Epidermal melanocyte (primary cell): ENCODE data around the gene ZNF432.
"Not testable (repeated sequence)": the region's sequence is repeated elsewhere in the genome, so short reads cannot be mapped to it uniquely, and the experiment has no call there.

ENCODE experiments used
- DNase-seq: peaks from one replicate; pipeline ENCODE4 v3.0.0; 2011; ENCODE audit warnings: low spot score; ENCODE audit not compliant: insufficient read length

Gene ZNF432

DNA sequence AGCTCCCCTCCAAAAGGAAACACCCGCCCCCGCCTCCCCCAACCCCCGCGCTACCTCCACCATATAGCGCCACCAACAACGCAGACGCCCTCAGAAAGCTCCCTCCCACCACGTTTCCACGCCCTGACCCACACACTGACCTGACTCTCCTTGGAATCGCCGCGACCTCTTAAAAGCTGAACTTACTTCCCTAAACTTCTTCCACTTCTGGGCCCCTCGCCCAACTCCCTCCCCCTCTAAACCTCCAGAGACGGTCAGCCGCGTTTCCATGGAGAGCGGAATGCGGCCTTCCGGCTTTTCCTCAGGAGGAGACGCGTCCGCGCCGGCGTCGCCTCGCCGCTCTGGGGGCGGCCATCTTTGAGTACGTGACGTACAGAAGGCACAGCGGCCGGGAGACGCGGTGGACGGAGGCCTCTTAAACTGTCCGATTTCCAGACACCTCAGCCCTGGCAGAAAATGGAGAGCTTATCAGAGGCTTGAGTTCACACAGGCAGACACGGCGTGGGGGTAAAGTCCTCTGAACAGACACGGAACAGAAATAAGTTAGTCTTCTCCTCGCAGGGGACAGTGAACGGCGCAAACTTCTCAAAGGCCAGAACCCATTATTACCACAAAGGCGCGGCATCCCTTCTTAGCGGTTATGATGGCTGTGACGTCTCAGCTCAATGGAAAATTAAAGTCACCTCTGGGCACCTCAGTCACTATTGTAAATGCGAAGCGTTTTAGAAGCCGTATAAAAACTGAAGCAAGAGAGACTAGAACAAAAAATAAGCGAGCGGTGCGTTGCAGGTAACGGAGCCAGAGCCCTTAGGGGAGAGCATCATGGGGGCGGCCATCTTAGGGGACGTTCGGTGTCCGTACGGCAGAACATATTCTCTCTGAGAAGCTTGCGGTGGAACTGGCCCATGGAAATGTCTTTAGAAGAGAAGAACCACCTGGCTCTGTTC lies at the start of gene ZNF432:
ZNF432 (minus strand) TSS at position 284 of the 947 bp plus-strand sequence. CDS start 1,970 bp downstream, outside the sequence.
- DNase-seq: peak; percentile 79

DNA sequence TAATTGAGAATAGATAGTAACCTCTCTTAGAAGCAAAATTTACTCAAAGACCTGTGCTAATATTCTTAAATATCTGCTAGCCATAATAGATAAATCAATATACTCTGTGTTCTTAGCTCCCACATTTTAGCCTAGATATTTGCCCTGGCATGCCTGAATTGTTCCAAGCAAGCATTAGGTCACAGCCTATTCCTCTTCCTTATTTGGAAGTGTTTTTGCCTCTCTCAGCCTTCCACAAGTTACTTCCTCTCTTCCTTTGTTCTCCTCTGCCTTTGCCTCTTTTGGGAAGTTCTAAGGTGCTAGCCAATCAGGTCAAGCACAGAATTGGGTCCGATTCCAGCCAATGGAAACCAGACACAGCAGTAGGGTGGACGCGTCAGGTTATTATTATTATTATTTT lies 47.8 kb upstream of the ZNF432 start:
- not testable (repeated sequence) for DNase-seq

DNA sequence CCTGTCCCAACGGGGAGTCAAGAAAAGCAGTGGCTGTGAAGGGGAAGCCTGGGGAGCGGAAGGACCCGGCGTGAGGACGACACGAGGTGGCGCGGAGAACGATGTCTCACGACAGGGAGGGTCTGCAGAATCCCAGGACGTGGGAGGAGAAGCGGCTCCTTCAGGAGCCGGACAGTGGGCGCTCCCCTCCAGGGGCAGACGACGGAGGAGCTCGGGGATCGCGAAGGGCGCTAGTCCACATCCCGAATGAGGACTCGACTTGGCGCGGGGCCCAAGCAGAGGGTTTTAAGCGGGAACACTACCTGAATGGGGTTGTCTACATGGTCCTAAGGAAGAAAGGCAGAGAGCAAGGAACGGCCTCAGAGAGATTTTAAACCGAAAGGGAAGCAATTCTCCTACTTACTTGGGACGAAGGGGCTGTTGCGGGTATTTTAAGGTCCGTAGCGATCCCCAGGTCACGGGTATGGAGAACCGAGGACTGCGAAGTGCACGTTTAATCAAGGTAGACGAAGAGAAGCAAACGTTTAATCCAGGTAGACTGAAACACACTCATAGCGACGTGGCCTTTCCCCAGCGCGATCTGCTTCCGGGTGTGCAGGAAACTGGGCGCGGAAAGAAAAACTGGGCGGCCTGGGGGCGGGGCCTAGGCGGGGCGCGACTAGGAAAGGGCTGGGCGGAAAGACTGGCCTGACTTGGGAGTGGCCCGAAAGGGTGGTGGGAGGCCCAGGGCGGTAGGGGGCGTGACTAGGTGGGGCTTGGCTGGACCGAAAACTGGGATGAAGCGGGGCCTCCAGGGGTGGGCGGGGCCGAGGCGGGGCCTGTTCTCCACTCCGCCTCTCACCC lies 46.8 kb upstream of the ZNF432 start, which contains the start of gene ZNF841:
ZNF841 (minus strand) TSS at position 594 of the 843 bp plus-strand sequence. CDS start 10,964 bp downstream, outside the sequence.
- peak; percentile 73 for DNase-seq

DNA sequence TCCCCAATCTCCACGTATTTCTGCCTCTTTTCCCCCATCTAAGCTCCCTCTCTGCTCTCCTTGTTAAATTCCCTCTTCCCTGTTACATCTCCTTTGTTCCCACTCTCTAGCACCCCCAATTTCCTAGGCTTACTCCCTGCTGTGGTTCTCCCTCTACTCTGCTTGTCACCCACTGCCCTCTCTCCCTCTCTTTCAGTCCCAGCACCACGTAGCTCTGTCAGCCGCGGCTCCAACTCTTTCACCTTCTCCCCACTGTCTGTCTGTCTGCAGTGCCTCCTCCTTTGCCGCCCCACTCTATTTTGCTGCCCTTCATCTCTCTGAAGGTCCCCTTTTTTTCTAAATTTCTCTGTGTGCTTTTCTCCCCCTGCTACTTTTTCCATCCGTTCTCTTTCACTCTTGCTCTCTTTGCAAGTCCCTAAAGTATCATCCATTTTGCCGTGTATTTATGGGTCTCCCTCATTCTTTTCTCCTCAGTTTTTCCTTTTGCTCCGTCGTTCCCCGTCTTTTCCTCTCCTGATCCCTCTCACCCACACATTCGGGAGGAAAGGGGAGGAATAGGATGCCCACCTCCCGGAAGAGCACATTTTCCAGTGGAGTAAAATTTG lies 46.0 kb upstream of the ZNF432 start:
- DNase-seq: no peak

DNA sequence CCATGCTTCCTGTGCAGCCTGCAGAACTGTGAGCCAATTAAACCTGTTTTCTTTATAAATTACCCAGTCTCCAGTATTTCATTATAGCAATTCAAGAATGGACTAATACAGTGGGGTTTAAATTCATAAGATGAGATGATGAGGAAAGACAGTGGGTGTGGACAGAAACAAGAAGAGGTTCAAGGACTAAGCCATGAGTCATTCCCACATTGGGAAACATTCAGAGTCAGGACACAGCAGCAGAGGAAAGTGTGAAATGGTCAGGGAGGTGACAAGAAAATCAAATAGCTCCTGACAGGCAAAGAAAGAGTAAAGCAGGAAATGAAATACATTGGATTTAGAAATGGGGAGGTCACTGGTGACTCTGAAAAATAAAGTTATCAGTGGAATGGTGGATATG lies 37.8 kb upstream of the ZNF432 start:
- no peak for DNase-seq

DNA sequence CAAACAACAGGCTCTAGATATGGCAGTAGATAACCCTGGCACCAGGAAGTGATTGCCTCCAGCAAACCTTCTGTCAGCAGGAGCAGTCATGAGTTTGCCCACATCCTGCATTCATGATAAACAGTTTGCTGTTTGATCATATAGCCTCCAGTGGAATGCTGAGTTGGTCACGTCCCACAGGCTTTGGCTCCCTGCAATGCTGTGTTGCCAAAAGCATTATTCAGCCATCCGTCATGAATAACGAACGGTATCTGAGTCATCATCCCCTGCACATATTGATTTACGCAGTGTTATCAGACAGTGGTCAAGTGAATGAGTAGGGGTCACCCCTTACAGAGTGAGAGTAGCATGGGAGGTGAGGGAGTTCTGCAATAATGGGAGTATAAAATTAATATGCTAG lies 21.9 kb upstream of the ZNF432 start:
- DNase-seq: no peak

DNA sequence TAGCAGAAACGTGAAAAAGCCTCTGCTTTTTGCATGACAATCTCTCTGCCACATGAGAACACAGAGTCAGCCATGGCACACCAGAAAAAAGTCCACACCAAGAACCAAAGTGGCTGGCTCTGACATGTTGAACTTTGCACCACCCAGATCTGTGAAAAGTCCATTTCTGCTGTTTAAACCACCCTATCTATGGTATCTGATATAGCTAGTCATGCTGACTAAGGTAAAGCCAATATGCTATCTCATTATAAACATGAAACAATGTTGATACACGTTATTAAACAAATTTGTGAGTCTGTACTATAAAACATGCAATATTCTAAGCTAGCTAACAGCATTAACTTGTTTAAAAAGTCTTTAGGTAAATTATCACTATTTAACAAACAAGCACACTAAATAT lies 21.0 kb upstream of the ZNF432 start:
- no peak for DNase-seq

DNA sequence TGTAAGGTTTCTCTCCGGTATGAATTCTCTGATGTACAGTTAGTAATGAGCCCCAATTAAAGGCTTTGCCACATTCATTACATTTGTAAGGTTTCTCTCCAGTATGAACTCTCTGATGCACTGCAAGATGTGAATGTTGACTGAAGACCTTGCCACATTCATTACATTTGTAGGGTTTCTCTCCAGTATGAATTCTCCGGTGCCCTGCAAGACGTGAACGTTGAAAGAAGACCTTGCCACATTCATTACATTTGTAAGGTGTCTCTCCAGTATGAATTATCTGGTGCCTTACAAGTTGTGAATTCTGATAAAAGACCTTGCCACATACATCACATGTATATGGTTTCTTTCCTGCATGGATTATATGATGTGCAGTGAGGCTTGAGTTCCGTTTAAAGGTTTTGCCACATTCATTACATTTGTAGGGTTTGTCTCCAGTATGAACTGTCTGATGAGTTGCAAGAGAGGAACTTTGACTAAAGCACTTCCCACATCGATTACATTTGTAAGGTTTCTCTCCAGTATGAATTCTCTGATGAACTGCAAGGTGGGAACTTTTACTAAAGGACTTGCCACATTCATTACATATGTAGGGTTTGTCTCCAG lies 17.7 kb upstream of the ZNF432 start:
- DNase-seq: no peak

DNA sequence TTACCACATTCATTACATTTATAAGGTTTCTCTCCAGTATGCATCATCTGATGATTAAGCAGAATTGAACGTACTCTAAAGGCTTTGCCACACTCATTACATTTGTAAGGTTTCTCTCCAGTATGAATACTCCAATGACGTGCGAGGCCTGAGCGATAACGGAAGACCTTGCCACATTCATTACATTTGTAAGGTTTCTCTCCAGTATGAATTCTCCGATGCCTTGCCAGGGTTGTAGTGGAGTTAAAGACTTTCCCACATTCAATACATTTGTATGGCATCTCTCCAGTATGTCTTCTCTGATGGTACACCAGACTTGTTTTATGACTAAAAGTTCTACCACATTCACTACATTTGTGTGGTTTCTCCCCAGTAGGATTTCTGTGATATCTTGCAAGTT lies 16.8 kb upstream of the ZNF432 start:
- DNase-seq: no peak

DNA sequence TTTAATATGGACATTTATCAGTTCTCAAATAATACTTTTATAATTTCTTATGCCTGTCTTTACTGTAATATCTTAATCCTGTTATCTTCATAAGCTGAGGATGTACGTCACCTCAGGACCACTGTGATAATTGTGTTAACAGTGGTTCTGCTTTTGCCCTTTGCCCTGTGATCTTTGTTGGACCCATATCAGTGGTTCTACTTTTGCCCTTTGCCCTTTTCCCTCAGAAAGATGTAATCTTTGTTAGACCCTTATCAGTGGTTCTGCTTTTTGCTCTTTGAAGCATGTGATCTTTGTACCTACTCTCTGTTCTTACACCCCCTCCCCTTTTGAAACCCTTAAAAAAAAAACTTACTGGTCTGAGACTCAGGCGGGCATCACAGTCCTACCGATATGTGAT lies 7.8 kb upstream of the ZNF432 start:
- not testable (repeated sequence) for DNase-seq

DNA sequence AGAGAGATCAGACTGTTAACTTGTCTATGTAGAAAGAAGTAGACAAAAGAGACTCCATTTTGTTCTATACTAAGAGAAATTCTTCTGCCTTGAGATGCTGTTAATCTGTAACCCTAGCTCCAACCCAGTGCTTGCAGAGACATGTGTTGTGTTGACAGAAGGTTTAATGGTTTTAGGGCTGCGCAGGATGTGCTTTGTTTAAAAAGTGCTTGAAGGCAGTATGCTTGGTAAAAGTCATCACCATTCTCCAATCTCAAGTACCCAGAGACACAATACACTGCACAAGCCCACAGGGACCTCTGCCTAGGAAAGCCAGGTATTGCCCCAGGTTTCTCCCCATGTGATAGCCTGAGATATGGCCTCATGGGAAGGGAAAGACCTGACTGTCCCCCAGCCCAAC lies 3.1 kb upstream of the ZNF432 start:
- DNase-seq: not testable (repeated sequence)

DNA sequence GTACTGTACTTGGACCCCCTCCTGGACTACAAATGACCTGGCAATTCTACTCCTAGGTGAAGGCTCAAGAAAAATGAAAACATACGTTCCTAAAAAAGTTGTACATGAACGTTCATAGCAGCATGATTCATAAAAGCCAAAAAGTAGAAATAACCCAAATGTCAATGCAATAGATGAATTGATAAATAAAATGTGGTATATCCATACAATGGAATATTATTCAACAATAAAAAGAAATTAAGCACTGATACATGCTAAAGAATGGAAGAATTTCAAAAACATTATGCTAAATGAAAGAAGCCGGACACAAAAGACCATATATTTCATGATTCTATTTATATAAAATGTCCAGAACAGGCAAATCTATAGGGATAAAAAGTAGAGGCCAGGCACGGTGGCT lies 9.5 kb downstream of the ZNF432 start:
- no peak for DNase-seq

DNA sequence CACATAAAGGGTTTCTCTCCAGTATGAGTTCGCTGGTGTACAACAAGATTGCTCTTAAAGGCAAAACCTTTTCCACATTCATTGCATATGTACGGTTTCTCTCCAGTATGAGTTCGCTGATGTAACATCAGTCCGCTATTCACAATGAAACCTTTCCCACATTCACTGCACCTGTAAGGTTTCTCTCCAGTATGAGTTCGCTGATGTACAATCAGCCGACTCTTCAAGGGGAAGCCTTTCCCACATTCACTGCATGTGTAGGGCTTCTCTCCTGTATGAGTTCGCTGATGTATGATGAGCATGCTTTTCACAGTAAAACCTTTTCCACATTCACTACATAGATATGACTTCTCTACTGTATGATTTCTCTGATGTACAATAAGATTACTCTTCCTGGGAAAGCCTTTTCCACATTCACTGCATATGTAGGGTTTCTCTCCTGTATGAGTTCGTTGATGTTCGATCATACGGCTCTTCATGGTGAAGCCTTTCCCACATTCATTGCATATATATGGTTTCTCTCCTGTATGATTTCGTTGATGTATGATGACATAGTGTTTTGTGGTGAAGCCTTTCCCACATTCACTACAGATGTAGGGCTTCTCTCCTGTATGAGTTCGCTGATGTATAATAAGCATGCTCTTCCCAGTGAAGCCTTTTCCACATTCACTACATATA lies 14.4 kb downstream of the ZNF432 start:
- DNase-seq: no peak

DNA sequence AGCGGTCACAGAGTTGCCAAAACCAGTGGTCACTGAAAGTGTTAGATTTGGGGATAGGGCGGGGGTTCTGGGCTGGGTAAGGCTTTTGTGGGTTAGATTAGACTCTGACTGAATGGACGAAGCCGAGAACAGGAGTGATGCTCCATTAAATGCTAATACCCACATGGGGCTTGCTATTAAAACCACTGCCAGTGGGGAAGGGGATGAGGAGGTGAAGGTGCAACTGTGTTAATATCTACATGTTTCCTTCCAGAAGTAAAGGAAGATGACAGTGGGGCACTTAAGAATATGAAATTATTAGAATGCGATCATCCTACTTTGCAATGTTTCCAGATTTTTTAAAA lies 19.9 kb downstream of the ZNF432 start:
- peak; percentile 23 for DNase-seq

DNA sequence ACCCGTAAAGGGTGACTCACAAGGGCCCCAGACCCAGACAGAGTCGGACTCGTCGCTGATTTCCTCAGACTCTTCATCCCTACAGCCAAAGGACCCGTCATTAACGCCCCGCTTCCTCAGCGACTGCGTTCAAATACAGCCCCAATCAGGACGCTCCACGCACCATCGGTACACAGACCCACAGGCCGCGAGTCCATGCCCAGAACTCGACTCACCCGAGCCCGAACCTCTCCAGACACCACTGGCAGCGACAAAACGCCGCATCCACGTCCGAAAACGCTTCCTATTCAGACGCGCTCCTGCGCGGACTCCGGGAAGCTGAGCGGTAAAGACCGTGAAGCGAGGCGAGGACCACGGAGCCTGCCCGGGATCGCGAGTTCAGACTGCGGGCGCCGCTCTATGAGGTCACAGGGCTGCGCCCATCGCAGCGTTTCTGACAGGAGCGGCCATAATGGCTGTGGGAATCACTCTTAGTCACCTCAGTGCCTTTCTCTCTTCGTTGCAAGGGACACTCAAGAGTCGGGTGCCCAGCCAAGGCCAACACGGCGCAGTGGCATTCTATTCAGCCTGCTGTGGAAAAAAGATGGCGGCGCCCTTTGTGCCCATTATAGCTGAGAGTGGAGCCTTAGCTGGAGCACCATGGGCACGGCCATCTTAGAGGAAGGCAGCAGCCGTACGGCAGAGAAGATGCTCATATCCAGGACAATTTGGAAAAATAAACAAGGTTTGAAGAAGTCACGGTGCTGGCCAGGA lies 20.4 kb downstream of the ZNF432 start, which contains the start of gene ZNF614:
ZNF614 (minus strand) TSS at position 353 of the 753 bp plus-strand sequence. CDS start 2,634 bp downstream, outside the sequence.
- DNase-seq: peak; percentile 82

DNA sequence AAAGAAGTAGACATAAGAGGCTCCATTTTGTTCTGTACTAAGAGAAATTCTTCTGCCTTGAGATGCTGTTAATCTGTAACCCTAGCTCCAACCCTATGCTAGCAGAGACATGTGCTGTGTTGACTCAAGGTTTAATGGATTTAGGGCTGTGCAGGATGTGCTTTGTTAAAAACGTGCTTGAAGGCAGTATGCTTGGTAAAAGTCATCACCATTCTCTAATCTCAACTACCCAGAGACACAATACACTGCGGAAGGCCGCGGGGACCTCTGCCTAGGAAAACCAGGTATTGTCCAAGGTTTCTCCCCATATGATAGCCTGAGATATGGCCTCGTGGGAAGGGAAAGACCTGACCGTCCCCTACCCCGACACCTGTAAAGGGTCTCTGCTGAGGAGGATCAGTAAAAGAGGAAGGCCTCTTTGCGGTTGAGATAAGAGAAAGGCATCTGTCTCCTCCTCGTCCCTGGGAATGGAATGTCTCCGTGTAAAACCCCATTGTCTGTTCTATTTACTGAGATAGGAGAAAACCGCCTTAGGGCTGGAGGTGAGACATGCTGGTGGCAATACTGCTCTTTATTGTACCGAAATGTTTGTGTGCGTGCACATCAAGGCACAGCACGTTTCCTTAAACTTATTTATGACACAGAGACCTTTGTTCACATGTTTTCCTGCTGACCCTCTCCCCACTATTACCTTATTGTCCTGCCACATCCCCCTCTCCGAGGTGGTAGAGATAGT lies 22.2 kb downstream of the ZNF432 start:
- DNase-seq: not testable (repeated sequence)

DNA sequence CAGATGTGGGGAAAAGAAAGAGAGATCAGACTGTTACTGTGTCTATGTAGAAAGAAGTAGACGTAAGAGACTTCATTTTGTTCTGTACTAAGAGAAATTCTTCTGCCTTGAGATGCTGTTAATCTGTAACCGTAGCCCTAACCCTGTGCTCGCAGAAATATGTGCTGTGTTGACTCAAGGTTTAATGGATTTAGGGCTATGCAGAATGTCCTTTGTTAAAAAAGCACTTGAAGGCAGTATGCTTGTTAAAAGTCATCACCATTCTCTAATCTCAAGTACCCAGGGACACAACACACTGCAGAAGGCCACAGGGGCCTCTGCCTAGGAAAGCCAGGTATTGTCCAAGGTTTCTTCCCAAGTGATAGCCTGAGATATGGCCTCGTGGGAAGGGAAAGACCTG lies 24.2 kb downstream of the ZNF432 start:
- not testable (repeated sequence) for DNase-seq

DNA sequence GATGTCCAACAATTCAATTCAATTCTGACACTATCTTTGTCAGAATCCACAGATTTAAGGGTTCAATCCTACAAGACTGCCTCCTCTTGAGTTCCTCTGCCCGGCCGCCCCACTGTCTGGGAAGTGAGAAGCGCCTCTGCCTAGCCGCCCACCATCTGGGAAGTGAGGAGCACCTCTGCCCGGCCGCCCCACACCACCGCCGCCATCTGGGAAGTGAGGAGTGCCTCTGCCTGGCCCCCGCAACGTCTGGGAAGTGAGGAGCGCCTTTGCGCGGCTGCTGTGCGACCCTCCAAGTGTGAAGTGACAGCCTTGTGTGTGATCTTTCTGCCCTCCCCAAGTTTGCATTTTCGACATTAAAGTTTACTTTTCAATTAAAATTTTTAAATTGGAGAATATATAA lies 26.4 kb downstream of the ZNF432 start:
- no peak for DNase-seq

DNA sequence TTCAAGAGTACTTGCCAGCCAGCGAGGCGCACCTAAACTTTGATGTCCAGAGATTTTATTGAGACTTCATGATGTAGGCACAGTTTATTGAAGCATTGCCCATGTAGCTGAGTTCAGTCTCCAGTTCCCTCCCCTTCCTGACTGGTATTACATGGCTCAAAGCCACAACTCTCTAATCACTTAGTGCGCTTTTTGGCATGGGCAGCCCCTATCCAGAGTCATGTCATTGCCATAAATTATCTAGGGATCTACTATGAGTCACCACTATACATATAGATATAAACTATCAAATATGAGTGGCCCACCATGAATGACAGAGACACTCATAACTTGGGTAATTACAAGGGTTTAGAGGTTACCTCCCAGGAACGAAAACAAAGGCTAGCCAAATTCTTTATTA lies 28.1 kb downstream of the ZNF432 start:
- DNase-seq: no peak
